GM18498 (cell line): Measurements from ENCODE around the gene CNTLN.
A peak's percentile ranks its signal among the peaks of the same experiment; 100 is the strongest.
"Not testable (repeated sequence)": the region's sequence is repeated elsewhere in the genome, so short reads cannot be mapped to it uniquely, and the experiment has no call there.

ENCODE experiments used
- ATAC-seq: cut with Tn5 transposase; IDR thresholded peaks from one replicate; pipeline ENCODE4 v1.9.1; 2021; ENCODE audit warnings: mild to moderate bottlenecking, moderate library complexity; ENCODE audit not compliant: unreplicated experiment

The CNTLN gene

GRCh38 chr9:17486396-17486795 is 351.6 kb downstream of the CNTLN start:
- ATAC-seq, result no peak

- ATAC-seq, result no peak
These were observed 352.6 kb downstream of the CNTLN start for GRCh38 chr9:17487467-17487866.

DNA sequence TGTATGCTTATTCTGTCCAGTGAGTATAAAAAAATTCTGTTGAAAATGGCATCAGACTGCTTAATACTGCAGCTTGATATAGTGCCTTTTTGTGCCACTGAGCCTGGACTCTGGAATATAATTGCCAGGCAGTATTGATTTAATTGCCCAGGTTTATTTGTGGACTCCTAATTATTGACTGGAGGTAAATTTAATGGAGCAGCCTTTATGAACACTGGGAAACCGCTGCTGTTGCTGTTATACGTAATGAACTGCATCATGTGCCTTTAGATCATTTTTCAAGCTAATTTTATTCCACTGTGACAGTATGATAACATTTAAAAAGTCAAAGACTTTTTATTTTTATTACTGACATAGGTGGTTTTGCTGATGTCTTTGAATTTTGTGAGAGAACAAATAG is 353.8 kb downstream of the CNTLN start:
- no peak for ATAC-seq

DNA sequence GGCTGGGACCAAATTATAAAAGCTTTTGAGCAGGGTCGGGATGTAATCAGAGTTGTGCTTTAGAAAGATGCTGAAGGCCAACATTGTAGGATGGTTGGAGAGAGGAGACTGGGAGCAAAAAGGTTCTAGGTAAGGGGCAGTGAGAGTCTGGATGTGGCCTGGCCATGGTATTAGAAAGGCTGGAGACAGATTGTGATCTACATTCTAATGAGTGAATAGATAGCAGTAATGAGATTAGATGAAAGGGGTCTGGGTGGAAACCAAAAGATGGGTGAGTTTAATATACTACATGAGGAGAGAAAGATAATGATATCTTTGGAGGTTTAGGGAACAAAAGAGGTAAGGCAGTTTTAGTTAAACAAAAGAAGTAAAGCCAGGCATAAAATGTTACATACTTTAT is 355.3 kb downstream of the CNTLN start:
- no peak for ATAC-seq

DNA sequence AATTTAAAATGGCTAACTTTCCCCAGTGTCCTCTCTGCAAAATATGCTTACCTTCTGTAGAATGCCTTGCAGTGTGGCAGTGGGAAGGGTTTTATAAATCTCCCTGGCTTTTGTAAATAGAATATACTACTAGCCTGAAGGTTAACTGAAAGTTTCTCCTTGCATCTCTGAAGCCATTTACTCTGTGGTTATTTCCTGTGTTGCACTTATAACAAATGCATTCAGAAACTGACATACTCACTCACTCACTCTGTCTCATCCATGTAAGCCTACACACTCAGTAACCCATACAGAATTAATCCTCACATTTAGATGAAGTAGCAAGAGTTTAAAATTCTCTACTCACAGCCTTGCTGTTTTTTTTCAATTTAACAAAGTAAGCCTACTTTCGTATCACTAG is 356.9 kb downstream of the CNTLN start:
- ATAC-seq, result no peak

GRCh38 chr9:17503196-17503595 is 368.4 kb downstream of the CNTLN start:
- ATAC-seq, result no peak

GRCh38 chr9:17509151-17509550 is 374.3 kb downstream of the CNTLN start:
- ATAC-seq, result no peak

DNA sequence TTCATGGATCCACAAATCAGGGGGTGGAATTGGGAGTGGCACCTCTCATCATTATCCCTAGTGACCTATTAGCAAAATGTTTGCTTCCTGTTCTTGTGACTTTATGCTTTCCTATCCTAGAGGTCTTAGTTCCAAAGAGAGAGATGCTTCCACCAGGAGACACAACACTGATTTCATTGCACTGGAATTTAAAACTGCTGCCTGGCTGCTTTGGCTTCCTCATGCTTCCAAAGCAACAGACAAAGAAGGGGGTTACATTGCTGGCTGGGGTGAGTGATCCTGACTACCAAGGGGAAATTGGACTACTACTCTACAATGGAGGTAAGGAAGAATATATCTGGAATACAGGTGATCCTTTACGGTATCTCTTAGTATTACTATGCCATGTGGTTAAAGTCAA is 374.9 kb downstream of the CNTLN start:
- ATAC-seq, result no peak

DNA sequence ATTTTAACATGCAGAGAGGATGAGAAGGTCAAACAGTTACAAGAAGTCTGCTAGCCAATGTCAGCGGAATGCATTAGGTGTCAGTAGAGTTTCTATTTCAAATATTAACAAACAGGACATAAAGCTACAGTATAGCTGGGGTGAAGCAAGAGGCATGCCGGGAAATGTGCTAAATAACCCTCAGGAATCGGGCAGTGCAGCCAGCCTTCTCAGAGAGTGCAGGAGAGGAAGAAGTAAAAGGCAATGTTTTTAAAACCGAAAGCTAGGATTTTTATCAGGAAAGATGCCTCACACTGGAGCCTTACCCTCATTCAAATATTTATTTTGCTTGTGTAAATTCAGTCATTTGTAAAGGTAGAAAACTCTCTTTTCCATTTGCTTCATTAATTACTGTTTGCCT is 384.9 kb downstream of the CNTLN start:
- no peak for ATAC-seq

- ATAC-seq, result no peak
These were observed 385.6 kb downstream of the CNTLN start for GRCh38 chr9:17520268-17521064.

DNA sequence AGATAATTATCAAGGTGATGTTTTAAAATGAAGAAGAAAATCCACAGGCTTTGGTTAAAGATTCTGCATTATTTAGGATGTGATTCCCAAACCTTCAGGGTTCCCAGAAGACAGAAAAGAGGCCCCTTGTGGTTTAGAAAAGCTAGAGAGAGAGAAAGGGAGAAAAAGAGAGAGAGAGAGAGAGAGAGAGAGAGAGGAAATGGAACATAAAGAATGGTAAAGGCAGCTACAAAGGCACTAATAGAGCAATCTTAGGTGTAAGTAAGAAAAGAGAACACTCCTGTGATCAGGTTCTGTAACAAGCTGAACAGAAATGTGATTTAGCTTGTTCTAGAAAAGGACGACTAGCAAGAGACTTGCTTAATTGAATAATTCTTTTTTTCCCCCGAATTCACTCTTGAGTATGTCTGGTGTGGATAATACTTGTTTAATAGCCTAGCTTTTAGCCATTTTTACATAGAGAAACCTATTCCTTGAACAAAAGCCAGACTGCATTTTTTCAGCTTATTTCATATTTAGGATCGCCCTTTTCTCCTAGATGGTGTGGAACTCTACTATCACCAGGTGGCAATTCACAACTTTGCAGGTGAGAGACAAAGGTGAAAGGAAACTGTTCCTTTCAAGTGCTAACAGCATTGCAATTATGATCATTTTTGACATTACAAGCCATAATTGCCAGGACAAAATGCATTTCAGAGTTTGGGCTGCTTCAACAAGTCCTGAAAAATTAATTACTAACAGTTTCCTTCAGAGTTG is 386.4 kb downstream of the CNTLN start:
- ATAC-seq, result no peak

DNA sequence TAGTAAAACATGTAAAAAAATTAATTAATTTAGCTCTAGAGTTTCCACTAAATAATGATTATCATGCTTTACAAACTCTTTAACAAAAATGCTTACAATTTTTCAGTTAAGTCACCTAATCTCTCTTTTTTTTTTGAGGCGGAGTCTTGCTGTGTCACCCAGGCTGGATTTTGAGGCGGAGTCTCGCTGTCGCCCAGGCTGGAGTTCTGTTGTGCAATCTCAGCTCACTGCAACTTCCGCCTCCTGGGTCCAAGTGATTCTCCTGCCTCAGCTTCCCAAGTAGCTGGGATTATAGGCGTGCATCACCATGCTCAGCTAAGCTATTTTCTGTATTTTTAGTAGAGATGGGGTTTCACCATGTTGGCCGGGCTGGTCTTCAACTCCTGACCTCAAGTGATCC is 391.9 kb downstream of the CNTLN start:
- not testable (repeated sequence) for ATAC-seq

GRCh38 chr9:17528859-17529258 is 394.0 kb downstream of the CNTLN start:
- ATAC-seq, result no peak

DNA sequence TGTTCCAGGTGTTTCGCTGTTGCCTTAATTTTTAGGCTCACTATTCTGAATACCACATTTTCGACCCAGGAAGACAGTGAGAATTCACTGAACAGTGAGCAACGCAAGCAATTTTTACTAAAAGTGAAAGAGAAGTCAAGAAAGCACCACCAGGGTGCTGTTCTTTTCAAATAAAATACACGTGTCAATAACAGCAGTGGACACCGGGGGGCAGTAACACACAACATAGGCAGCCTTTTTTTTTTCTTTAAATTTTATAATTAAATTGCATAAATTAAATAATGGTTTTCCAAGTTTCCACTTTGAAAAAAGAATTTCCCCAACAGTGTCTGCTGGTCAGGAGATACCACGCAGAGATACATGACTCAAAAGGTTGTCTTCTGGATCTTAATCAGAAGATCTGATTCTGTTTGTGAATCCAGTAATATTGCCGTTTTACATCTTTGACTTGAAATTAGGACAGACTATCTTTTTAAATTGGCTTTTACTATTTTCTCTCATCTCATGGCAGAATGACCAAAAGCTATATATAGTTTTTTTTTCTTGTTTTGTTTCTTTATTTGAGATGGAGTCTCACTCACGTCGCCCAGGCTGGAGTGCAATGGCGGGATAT is 396.9 kb downstream of the CNTLN start:
- peak; percentile 85 for ATAC-seq

DNA sequence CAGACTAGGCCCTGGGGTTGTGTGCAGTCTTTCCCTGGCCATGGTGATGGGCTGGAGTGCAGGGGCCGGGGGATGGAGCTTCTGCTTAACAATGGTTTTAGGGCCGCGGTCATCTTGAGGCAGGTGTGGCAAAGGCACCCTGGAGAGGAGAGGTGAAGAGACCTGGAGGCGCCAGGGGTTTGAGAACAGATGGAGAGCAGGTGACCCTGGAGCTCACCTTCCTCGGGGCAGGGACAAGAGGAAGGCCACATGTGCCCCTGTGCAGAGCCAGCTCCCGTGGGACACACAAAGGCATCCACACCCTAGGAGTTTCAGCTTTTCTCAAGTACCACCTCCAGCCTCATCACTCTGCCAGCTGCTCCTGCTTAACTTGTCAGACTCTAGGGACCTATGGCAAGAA is 397.6 kb downstream of the CNTLN start:
- no peak for ATAC-seq

- ATAC-seq, result no peak
These were observed 400.3 kb downstream of the CNTLN start for GRCh38 chr9:17535176-17535575.

- ATAC-seq, result no peak
These were observed 401.2 kb downstream of the CNTLN start for GRCh38 chr9:17536027-17536426.

- no peak for ATAC-seq
These were observed 416.2 kb downstream of the CNTLN start for GRCh38 chr9:17551023-17551422.
